Measurements from ENCODE around the gene CCNL1.
"Not testable (repeated sequence)": the region's sequence is repeated elsewhere in the genome, so short reads cannot be mapped to it uniquely, and the experiment has no call there.

CCNL1 gene

GRCh38 chr3:157172746-157173145 lies 12.8 kb upstream of the CCNL1 start:
- DNase-seq (ENCODE audit: low read depth in 2 of 2, low spot score in 1 of 2): no peak

GRCh38 chr3:157170861-157171260 lies 10.9 kb upstream of the CCNL1 start:
- DNase-seq (ENCODE audit: low read depth in 2 of 2, low spot score in 1 of 2): no peak

DNA sequence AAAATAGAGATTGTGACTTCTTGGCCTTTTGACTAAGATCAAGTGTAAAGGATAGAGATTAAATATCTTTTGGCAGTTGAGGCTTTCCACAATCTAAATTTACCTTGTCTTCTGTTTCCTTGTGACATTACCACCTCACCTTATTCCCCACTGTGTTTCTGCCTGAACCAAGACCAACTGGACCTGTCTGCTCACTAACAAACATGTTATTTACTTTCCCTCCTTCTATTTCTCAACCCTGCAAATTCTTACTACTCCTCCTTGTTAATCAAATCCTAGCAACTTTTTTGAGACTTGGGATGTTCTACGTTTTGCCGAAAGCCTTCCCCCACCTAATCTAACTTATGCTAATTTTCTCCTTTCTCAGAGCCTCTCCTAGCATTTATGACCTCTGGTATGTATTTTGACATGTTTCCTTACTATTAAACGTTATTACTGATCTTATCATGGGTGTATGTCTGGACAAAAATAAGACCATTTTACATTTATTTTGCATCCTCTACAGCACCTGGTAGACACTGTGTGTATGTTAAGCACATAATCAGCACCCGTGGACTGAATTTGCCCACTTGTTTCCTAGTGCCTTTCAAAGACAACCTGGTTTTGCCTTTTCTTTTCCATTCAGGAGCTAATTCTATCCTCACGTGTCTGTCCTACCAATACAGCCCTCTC lies 7.6 kb upstream of the CCNL1 start:
- no peak for DNase-seq (ENCODE audit: low read depth in 2 of 2, low spot score in 1 of 2)

DNA sequence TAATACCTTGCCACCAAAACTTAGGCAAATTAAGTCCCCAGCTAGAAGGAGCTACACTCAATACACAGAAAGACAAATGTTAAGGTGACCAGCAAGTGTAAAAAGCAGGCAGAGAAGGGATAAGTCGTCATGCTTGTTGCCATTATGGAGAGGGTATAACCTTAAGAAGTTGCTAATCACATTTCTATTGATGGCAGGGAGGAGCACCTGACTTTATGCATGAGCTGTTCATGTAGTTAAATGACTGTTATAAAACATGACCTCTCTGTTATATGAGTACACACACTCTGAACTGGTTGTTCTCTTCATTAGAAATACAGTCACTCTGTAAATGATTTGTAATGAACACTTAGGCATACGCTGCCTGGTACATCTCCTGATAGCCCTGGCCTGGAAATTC lies 6.6 kb upstream of the CCNL1 start:
- DNase-seq (ENCODE audit: low read depth in 2 of 2, low spot score in 1 of 2): no peak

DNA sequence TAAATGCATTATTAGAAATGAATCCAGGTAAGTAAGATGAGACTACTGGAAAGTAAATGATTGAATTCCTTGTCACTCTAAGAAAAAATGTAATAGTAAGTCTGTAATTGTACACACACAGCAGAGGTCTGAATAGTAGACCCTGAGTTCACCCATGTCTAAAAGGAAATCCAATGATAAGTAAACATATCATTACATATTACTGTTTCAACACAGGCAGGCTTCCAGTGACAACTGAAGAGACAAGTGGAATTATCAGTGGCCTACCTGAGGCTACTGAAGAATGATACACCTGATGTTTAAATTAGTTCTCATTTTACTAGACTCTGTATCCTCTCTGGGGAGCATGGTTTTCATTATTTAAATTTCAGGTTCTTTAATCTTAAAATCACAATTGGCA lies 6.2 kb upstream of the CCNL1 start:
- DNase-seq (ENCODE audit: low read depth in 2 of 2, low spot score in 1 of 2): no peak

- DNase-seq (ENCODE audit: low read depth in 2 of 2, low spot score in 1 of 2): no peak
Measured at GRCh38 chr3:157163217-157163953, 3.4 kb upstream of the CCNL1 start.

DNA sequence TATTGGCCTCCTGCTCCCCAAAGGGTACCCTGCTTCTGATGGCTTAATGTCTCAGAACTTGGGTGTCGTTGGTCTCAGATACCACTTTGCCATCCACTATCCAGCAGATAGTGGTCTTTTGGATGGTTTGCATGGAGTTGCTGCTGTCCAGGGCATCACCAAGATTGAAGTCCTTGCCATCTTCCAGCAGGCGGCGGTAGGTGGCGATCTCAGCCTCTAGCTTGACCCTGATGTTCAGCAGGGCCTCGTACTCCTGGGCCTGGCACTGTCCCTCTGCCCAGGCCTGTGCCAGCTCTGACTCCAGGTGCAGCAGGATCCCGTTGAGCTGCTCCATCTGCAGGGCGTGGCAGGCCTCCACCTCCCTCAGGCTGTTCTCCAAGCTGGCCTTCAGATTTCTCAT lies 2.7 kb upstream of the CCNL1 start:
- DNase-seq (ENCODE audit: low read depth in 2 of 2, low spot score in 1 of 2): not testable (repeated sequence)

DNA sequence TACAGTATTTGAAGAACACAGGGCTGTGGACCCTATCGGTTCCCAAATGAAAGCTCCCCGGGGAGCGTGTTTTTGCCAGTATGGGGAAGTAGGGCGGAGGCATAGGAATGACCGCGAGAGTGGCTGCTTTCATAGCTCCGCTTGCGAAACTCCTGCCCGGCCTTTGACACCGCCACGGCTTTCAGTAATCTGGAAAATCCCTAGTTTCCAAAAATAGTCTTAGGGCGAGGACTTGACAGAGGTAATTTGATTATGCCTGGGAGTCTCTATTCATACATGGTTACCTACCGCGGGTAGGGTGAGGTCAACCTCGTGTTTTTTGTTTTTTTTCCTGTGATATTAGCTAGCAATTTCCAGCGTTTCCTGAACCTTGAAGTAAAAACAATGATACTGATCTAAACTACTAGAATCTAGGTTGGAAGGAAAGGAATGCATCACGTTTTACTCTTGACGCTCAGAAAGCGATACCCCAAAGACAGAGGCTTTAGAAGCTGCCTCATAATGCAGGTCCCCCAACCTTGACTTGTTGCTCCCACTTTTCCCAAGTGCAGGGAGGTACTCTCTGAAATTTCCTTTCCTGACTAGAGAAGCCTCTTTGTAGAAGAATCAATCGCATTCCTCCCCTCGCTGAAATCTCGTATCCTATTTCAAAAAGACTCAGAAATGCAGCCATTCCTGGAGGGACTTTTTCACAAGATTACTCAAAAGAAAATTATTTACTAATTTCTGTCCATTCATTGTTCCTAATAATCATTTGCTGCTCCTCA lies 894 bp upstream of the CCNL1 start:
- peak; percentile 36 for DNase-seq (ENCODE audit: low read depth in 2 of 2, low spot score in 1 of 2)

- DNase-seq (ENCODE audit: low read depth in 2 of 2, low spot score in 1 of 2): peak; percentile 54 to 55
Measured at GRCh38 chr3:157159037-157159761, 748 bp downstream of the CCNL1 start.

GRCh38 chr3:157157836-157158235 lies 2.1 kb downstream of the CCNL1 start:
- no peak for DNase-seq (ENCODE audit: low read depth in 2 of 2, low spot score in 1 of 2)

GRCh38 chr3:157156837-157157635 lies 2.9 kb downstream of the CCNL1 start:
- no peak for DNase-seq (ENCODE audit: low read depth in 2 of 2, low spot score in 1 of 2)

DNA sequence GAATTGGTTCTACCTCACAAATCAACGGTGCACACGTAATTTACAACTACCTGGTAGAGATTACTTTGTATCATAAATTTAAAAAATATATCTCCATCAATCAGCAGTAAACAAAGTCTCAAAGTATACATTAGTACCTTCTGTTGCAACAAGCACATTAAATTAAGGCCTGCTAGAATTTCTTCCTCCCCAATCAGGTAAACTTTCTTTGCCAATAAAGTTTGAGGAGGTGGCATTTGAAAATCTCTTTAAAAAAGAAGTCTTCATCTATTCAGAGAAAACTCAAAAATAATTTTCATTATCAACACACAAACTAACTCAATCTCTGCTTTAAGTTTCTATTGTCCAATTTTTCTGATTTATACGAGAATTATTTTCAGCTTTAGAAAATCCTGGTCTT lies 4.4 kb downstream of the CCNL1 start:
- DNase-seq (ENCODE audit: low read depth in 2 of 2, low spot score in 1 of 2): no peak

GRCh38 chr3:157154563-157155330 lies 5.2 kb downstream of the CCNL1 start:
- no peak for DNase-seq (ENCODE audit: low read depth in 2 of 2, low spot score in 1 of 2)

DNA sequence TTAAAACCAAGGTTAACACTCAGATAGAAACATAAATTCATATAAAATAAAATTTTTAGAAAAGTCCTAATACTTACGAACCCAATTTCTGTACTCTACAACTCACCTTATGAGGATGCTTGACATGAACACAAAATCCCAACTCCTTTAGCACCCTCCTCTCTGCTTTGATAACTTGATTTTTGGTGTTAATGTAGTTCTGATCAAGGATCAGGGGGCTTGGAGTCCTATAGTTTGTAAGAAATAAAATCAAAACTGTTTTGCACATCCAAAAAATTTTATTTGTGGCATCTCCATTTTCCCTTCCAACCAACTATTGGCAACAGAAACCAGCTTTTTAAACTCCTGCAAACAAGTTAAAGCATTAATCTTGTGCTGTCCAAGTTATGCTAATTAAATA lies 7.0 kb downstream of the CCNL1 start:
- DNase-seq (ENCODE audit: low read depth in 2 of 2, low spot score in 1 of 2): no peak

DNA sequence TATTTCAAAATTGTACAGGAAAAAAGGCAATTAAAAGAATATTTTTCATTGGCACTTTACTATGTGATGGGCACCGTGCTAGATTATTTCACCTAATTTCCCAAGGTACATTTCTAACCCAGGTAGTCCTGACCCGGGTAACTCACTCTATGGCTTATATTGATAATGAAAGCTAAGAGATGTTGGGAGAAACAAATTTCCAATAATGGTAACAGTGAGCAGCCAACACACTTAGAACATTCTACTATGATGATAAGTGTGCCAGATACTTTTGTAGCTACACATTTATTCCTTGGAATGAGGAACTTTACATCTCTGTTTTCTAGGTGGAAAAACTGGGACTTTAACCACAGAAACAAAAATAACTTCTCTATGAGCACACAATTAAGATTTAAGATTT lies 7.5 kb downstream of the CCNL1 start:
- DNase-seq (ENCODE audit: low read depth in 2 of 2, low spot score in 1 of 2): no peak

DNA sequence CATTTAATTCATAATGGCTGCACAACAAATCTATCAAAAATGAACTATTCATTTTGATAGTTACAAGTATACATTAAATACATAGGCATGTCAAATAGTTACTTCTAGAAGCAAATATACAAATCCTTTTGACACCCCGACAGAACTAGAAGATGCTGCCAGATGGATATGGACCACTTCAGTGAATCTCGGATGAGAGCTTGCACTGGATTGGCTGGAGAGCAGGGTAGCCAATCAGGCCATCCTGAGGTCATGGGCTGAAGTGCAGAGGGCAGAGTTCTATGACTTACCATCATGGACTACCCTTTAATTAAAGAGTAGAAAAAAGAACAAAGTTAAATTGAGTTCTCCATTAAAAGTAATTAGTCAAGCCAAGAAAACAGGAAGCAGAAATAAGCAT lies 8.3 kb downstream of the CCNL1 start:
- no peak for DNase-seq (ENCODE audit: low read depth in 2 of 2, low spot score in 1 of 2)

GRCh38 chr3:157151151-157151550 lies 8.8 kb downstream of the CCNL1 start:
- DNase-seq (ENCODE audit: low read depth in 2 of 2, low spot score in 1 of 2): no peak

- DNase-seq (ENCODE audit: low read depth in 2 of 2, low spot score in 1 of 2): no peak
Measured at GRCh38 chr3:157149136-157149696, 10.7 kb downstream of the CCNL1 start.

DNA sequence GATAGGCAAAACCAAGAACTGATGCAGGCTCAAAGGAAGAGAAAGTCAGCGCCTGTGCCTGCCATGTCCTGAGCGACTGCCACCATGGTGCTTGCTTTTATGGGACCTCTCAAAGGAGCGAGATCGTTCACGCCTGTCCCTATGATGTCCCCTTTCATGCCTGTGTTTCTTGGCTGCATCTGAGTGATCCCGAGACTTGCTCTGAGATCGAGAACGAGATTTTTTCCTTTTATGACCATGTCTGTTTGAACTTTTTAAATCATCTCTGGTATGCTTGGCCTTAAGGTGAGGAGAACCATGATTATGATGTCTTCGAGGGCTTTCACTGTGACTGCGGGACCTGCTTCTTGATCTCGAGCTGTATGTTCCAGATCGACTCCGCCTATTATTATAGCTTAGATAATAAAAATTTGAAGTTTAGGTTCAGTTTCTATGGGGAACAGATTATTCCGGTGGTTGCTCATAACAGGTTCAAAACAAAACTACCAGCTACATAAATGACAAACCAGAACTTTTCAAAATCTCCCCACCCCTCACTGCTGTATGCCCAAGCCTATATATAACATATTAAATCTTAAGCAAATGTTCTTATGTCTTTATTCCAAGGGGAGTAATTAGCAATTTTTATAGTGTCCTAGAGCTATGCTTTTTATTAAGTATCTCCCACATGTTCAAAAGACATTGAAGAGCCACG lies 11.6 kb downstream of the CCNL1 start:
- no peak for DNase-seq (ENCODE audit: low read depth in 2 of 2, low spot score in 1 of 2)
